Parathyroid adenoma (tissue), 2 donors: ENCODE data around the gene TAOK1.

ENCODE experiments used
- H2AFZ ChIP-seq: fragments of 300-600 bp; sonication (generic); one replicate; pipeline ENCODE4 v1.7.0; 2017; ENCODE audit warnings: antibody characterized with exemption, mild to moderate bottlenecking
- H3K27ac ChIP-seq: fragments of 300-600 bp; sonication (generic); one replicate; pipeline ENCODE4 v1.7.0; 2017
- H3K27me3 ChIP-seq: fragments of 300-600 bp; sonication (generic); one replicate; pipeline ENCODE4 v1.7.0; 2017; ENCODE audit warnings: low read length; ENCODE audit not compliant: control insufficient read depth, insufficient read depth
- H3K36me3 ChIP-seq: fragments of 300-600 bp; sonication (generic); one replicate; pipeline ENCODE4 v1.7.0; 2017; ENCODE audit warnings: low read length; ENCODE audit not compliant: control insufficient read depth, insufficient read depth
- H3K4me1 ChIP-seq: fragments of 300-600 bp; sonication (generic); one replicate; pipeline ENCODE4 v1.7.0; 2017; ENCODE audit warnings: control low read depth
- H3K4me2 ChIP-seq: fragments of 300-600 bp; sonication (generic); one replicate; pipeline ENCODE4 v1.7.0; 2017; ENCODE audit warnings: low read length
- H3K4me3 ChIP-seq: fragments of 300-600 bp; sonication (generic); one replicate; pipeline ENCODE4 v1.7.0; 2017; ENCODE audit warnings: low read depth, low read length
- H3K79me2 ChIP-seq: fragments of 300-600 bp; sonication (generic); one replicate; pipeline ENCODE4 v1.7.0; 2017; ENCODE audit warnings: control low read depth
- H3K9ac ChIP-seq: fragments of 300-600 bp; sonication (generic); one replicate; pipeline ENCODE4 v1.7.0; 2017; ENCODE audit warnings: mild to moderate bottlenecking
- H3K9me3 ChIP-seq: fragments of 300-600 bp; sonication (generic); one replicate; pipeline ENCODE4 v1.7.0; 2017; ENCODE audit warnings: low read length; ENCODE audit not compliant: control insufficient read depth
- TF ChIP-seq, protein P1 (sequence below): fragments of 300-600 bp; sonication (generic); IDR thresholded peaks from one replicate; pipeline ENCODE4 v1.7.0; 2017; ENCODE audit warnings: antibody characterized with exemption, mild to moderate bottlenecking
- donor health status: primary hyperparathyroidism.

TAOK1 gene

DNA sequence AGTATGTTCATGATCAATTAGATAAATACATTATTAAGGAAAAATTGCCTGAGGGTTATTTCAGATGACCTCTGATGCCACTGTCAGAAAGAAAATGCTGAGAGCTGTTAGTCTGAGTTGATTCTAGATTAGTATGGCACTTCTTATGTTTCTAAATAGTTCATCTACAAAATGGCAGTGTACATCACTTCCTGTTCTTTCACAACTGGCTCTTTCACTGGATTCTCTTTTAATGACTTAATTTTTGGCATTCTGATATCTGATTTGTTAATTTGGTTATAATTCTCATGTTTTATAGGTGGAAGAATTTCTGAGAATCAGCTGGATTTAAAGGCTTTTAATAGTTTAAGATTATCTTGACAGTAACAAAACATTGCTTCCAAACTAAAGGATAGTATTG is 3.3 kb downstream of the TAOK1 start:
- no peak overlapping the region for H3K4me2 ChIP-seq
- H3K4me3 ChIP-seq: no peak overlapping the region

DNA sequence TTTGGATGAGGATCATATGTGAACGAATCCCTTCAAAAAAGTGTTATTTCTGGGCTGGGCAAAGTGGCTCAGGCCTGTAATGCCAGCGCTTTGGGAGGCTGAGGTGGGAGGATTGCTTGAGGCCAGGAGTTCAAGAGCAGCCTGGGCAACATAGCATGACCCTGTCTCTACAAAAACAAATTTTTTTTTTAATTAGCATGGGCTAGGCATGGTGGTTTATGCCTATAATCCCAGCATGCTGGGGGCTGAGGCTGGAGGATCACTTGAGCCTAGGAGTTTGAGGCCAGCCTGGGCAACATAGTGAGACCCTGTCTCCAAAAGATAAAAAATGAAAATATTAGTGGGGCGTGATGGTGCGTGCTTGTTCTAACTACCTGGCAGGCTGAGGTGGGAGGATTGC is 4.6 kb downstream of the TAOK1 start:
- Histone ChIP-seq H3K4me2 (no peak overlapping the region), H2AFZ (no peak overlapping the region), H3K4me1 (peaks cover 20% of the 10 kb centered on the region), H3K36me3 (no peaks in the 10 kb centered on the region), H3K79me2 (peaks cover 56% of the 10 kb centered on the region), H3K9ac (no peak overlapping the region), H3K9me3 (no peaks in the 10 kb centered on the region), H3K27me3 (no peaks in the 10 kb centered on the region), H3K4me3 (no peak overlapping the region), H3K27ac (no peak overlapping the region)
- TF ChIP-seq, protein P1, sequence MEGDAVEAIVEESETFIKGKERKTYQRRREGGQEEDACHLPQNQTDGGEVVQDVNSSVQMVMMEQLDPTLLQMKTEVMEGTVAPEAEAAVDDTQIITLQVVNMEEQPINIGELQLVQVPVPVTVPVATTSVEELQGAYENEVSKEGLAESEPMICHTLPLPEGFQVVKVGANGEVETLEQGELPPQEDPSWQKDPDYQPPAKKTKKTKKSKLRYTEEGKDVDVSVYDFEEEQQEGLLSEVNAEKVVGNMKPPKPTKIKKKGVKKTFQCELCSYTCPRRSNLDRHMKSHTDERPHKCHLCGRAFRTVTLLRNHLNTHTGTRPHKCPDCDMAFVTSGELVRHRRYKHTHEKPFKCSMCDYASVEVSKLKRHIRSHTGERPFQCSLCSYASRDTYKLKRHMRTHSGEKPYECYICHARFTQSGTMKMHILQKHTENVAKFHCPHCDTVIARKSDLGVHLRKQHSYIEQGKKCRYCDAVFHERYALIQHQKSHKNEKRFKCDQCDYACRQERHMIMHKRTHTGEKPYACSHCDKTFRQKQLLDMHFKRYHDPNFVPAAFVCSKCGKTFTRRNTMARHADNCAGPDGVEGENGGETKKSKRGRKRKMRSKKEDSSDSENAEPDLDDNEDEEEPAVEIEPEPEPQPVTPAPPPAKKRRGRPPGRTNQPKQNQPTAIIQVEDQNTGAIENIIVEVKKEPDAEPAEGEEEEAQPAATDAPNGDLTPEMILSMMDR: no peak

More for the DNA sequence above, 3.3 kb downstream of the TAOK1 start:
- Histone ChIP-seq H3K4me1 (peaks cover 20% of the 10 kb centered on the region), H3K27me3 (no peaks in the 10 kb centered on the region), H3K9ac (no peak overlapping the region), H3K27ac (no peak overlapping the region), H3K9me3 (no peaks in the 10 kb centered on the region), H3K79me2 (peaks cover 53% of the 10 kb centered on the region), H2AFZ (no peak overlapping the region), H3K36me3 (no peaks in the 10 kb centered on the region)
- TF ChIP-seq, protein P1: no peak

DNA sequence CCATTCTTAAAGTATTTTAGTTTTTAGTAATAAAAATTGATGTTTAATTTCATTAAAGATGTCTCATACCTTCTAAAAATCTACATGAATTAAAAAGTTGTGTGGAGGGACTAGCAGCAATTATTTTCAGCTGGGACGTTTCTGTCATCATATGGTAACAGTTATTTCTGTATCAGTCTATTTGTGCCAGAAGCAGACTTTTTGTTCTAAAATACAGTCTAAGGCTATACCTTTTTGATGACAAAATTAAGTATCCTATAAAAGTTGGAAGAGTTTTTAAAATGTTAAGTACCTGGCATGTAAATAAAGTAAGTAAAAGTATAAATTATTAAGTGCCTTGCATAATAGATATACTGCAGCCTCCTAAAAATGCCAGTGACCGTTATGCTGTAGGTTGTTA is 5.9 kb downstream of the TAOK1 start:
- Histone ChIP-seq H3K36me3 (no peaks in the 10 kb centered on the region), H3K79me2 (peaks cover 60% of the 10 kb centered on the region), H3K4me1 (peaks cover 20% of the 10 kb centered on the region), H3K4me2 (no peak overlapping the region), H3K9me3 (no peaks in the 10 kb centered on the region), H3K27ac (no peak overlapping the region), H2AFZ (no peak overlapping the region), H3K27me3 (no peaks in the 10 kb centered on the region), H3K4me3 (no peak overlapping the region), H3K9ac (no peak overlapping the region)
- TF ChIP-seq, protein P1: no peak

DNA sequence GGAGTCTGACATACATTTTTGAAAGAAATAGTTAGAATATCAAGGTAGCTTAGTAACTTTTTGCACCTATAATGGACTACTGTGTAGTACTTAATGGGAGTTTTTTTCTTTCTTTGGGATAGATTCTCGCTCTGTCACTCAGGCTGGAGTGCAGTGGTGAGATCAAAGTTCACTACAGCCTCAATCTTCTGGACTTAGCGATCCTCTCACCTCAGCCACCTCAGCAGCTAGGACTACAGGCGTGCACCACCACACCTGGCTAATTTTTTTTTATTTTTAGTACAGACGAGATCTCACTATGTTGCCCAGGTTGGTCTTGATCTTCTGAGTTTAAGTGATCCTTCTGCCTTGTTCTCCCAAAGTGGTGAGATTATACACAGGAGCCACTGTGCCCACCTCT is 9.5 kb downstream of the TAOK1 start:
- Histone ChIP-seq H3K36me3 (no peaks in the 10 kb centered on the region), H3K4me3 (no peak overlapping the region), H3K4me1 (no peaks in the 10 kb centered on the region)

DNA sequence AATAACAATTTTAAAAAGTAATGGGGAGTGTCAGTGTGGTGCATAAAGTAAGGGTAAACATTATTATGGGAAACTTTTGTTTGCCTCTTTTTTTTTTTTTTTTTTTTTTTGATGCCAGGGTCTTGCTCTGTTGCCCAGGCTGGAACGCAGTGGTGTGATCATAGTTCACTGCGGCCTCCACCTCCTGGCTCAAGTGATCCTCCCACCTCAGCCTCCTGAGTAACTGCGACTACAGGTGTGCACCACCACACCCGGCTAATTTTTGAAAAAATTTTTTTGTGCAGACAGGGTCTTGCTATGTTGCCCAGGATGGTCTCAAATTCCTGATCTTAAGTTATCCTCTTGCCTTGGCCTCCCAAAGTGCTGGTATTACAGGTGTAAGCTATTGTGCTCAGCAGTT is 10.7 kb downstream of the TAOK1 start:
- no peak overlapping the region for H3K9ac ChIP-seq
- no peak overlapping the region for H3K27ac ChIP-seq
- no peaks in the 10 kb centered on the region for H3K27me3 ChIP-seq
- no peaks in the 10 kb centered on the region for H3K9me3 ChIP-seq
- no peak overlapping the region for H2AFZ ChIP-seq
- TF ChIP-seq, protein P1: no peak
- H3K4me2 ChIP-seq: no peak overlapping the region
- no peak overlapping the region for H3K4me3 ChIP-seq
- peaks cover 56% of the 10 kb centered on the region for H3K79me2 ChIP-seq
- H3K36me3 ChIP-seq: no peaks in the 10 kb centered on the region
- no peaks in the 10 kb centered on the region for H3K4me1 ChIP-seq

More for the DNA sequence above, 9.5 kb downstream of the TAOK1 start:
- TF ChIP-seq, protein P1: no peak
- Histone ChIP-seq H2AFZ (no peak overlapping the region), H3K27me3 (no peaks in the 10 kb centered on the region), H3K27ac (no peak overlapping the region), H3K9ac (no peak overlapping the region), H3K79me2 (peaks cover 57% of the 10 kb centered on the region), H3K4me2 (no peak overlapping the region), H3K9me3 (no peaks in the 10 kb centered on the region)
